Ectodermal cell (in vitro differentiated cells): ENCODE measurements around the gene CHODL.

Source experiments
- H3K27ac ChIP-seq: 2 replicates; pipeline ENCODE4 v1.7.0; 2013; ENCODE audit warnings: mild to moderate bottlenecking, low read depth, low read length; ENCODE audit not compliant: insufficient read depth, poor library complexity, severe bottlenecking
- H3K27me3 ChIP-seq: 2 replicates; pipeline ENCODE4 v1.7.0; 2013; ENCODE audit warnings: mild to moderate bottlenecking, low read length; ENCODE audit not compliant: insufficient read depth, control insufficient read depth, poor library complexity, severe bottlenecking
- H3K36me3 ChIP-seq: one replicate; pipeline ENCODE4 v1.7.0; 2013; ENCODE audit warnings: low read length; ENCODE audit not compliant: control insufficient read depth, insufficient read depth
- H3K4me1 ChIP-seq: one replicate; pipeline ENCODE4 v1.7.0; 2013; ENCODE audit warnings: low read length; ENCODE audit not compliant: control insufficient read depth, insufficient read depth
- H3K4me3 ChIP-seq: 2 replicates; pipeline ENCODE4 v1.7.0; 2013; ENCODE audit warnings: low read depth, low read length, control low read depth; ENCODE audit not compliant: insufficient read depth
- H3K9me3 ChIP-seq: 2 replicates; pipeline ENCODE4 v1.7.0; 2013; ENCODE audit warnings: mild to moderate bottlenecking, low read length, moderate library complexity; ENCODE audit not compliant: control insufficient read depth
- WGBS, 2 experiments: methylation state at CpG; one replicate each; pipeline ENCODE4 v1.1.7; 2013; ENCODE audit warnings: missing lambda C conversion rate in 2 of 2; 5-methylcytosine and 5-hydroxymethylcytosine counted together

CHODL gene

DNA sequence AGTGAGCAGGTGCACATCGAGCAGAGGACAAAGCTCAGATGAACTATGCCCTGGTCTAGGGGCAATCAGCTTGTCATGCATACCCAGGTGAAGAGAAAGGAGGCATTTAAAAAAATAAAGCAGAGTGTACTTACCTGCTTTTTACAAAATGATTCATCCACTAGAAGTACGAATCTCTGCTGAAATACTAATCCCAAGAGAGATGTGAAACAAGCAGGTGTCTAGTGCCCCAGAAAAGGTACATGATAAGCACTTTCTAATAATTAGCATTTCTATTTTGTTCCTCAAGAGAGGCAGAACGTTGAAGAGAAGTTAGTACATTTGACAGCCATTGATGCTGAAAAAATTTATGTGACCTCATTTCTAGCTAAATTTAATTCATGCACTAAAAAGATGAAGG is 31.1 kb downstream of the CHODL start:
- WGBS, 2 experiments, result 89 to 95% methylated on average over 3 of the region's 3 CpGs
- Histone ChIP-seq H3K36me3 (no peaks in the 10 kb centered on the region), H3K27ac (no peak overlapping the region), H3K9me3 (no peaks in the 10 kb centered on the region), H3K4me1 (no peaks in the 10 kb centered on the region), H3K27me3 (no peaks in the 10 kb centered on the region), H3K4me3 (no peak overlapping the region)

DNA sequence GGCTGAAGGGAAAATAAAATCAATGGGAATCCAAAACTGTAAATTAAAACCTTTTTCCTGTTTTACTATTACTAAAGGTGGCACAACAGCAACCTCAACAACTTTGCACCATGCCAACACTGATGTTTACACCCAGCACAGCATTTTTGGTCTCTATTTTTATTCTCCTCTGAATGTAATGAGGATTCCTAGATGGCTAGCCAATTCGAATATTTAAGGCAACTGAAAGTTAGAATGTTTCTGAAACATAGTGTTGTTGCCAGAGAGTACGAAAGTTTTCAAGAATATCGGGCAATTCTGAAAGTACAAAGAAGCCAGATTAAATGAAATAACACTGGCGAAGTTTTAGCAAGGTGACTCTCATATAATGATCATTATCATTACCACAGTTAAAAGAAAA is 40.7 kb downstream of the CHODL start:
- Histone ChIP-seq H3K27ac (no peak overlapping the region), H3K4me1 (no peaks in the 10 kb centered on the region), H3K27me3 (no peaks in the 10 kb centered on the region), H3K9me3 (no peaks in the 10 kb centered on the region), H3K4me3 (no peak overlapping the region), H3K36me3 (no peaks in the 10 kb centered on the region)
- 92% methylated on average over 3 of the region's 4 CpGs for whole genome bisulfite sequencing, 2 experiments

DNA sequence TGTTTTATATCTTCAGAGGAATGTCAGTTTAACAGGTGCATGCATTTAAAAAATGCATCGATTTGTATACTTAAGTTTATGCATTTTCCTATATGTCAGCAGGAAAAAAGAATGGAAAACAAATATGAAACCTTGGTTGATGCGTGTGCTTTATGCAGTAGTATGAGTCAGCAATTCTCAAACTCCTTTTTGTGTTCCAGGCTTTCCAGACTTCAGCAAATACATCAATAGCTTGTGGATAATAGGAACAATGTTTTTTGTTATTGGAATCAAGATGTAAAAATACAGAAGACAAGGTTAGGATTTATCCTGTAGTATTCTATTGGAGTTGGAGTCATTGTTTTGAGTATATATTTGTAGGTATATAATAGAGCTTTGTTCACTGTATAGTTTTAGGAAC is 45.2 kb downstream of the CHODL start:
- Histone ChIP-seq H3K9me3 (no peaks in the 10 kb centered on the region), H3K27ac (no peak overlapping the region), H3K4me1 (no peaks in the 10 kb centered on the region), H3K4me3 (no peak overlapping the region), H3K27me3 (no peaks in the 10 kb centered on the region), H3K36me3 (no peaks in the 10 kb centered on the region)
- WGBS, 2 experiments, result 96 to 98% methylated on average over 2 of the region's 2 CpGs

DNA sequence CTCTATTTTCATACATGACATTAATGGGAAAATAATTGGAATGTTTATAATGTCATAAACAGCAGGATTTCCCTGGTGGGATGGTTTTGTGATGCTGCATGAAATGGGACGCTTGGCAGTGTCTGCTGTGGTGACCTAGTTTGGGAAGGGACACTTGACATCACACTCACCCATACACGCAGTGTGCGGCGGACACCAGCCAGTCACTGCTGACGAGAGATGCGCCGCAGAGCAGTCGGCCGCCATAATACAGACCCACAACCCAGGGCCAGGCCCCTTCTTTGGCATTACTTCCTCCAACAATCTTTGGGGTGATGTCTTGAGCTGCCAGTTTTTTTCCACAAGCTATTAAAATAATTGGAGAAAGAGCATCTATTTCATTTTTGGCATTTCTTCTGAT is 49.5 kb downstream of the CHODL start:
- 83 to 90% methylated on average over 8 to 9 of the region's 9 CpGs for WGBS, 2 experiments
- no peaks in the 10 kb centered on the region for H3K36me3 ChIP-seq
- no peak overlapping the region for H3K27ac ChIP-seq
- H3K27me3 ChIP-seq, result no peaks in the 10 kb centered on the region
- no peak overlapping the region for H3K4me3 ChIP-seq
- no peaks in the 10 kb centered on the region for H3K4me1 ChIP-seq
- no peaks in the 10 kb centered on the region for H3K9me3 ChIP-seq

DNA sequence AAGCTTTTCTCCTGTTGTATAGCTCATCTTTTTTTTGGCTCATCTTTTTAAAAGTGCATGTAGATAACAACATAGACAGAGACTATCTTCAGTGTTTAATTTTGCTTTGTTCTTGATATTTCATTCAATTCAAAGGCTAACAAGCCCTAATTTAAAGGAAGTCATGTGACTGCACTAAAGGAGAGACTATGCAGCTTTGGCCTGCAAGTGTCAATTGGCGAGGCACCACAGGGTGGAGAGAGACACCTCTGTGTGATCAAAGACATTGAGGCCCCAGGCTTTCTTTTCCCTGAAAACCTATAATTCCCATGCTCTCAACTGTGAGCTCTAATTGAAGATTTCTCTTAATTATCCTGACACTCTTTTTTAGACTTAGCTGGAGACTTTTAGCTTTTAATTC is 53.6 kb downstream of the CHODL start:
- Histone ChIP-seq H3K36me3 (no peaks in the 10 kb centered on the region), H3K4me3 (no peak overlapping the region), H3K27me3 (no peaks in the 10 kb centered on the region), H3K9me3 (no peaks in the 10 kb centered on the region), H3K27ac (no peak overlapping the region), H3K4me1 (no peaks in the 10 kb centered on the region)
- WGBS, 2 experiments, result 35 to 48% methylated on average over 1 of the region's 1 CpG
